ENCODE data around the gene MEPCE. TPM values are rescaled to one million over a fixed set of nuclear protein-coding genes. Genes with fewer than 3 reads are reported as not detected.

Gene MEPCE
- total RNA-seq, 1 donor from 2014 or later = 32.9 TPM

DNA sequence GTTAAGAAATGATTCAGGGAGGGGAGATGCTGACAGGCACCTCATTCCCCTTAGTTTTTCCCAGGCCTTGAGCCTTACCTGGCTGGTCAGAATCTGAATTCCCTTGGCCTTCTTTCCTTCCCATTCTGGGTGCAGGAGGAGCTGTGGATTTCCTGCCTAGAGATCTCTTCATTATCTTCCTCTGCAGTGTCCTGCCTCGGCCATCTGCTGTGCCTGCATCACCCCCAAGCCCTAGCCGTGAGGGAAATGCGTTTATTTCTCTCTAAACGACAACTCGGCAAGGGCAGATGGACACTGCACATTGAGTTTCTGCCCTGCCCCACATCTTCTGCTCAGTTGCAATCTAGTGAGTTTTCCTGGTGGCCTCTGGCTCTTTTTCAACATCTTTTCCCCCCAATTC lies 27.8 kb upstream of the MEPCE start:
- H3K27ac ChIP-seq = no peak overlapping the region
- no peaks in the 10 kb centered on the region for H3K9me3 ChIP-seq
- DNase-seq (ENCODE audit: low spot score in 2 of 2) = peak in 1 of 2 donors; percentile 34
- H3K36me3 ChIP-seq = no peaks in the 10 kb centered on the region
- H3K4me1 ChIP-seq = no peaks in the 10 kb centered on the region
- H3K27me3 ChIP-seq = no peaks in the 10 kb centered on the region
- TF ChIP-seq, protein P1, sequence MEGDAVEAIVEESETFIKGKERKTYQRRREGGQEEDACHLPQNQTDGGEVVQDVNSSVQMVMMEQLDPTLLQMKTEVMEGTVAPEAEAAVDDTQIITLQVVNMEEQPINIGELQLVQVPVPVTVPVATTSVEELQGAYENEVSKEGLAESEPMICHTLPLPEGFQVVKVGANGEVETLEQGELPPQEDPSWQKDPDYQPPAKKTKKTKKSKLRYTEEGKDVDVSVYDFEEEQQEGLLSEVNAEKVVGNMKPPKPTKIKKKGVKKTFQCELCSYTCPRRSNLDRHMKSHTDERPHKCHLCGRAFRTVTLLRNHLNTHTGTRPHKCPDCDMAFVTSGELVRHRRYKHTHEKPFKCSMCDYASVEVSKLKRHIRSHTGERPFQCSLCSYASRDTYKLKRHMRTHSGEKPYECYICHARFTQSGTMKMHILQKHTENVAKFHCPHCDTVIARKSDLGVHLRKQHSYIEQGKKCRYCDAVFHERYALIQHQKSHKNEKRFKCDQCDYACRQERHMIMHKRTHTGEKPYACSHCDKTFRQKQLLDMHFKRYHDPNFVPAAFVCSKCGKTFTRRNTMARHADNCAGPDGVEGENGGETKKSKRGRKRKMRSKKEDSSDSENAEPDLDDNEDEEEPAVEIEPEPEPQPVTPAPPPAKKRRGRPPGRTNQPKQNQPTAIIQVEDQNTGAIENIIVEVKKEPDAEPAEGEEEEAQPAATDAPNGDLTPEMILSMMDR (IDR thresholded peaks at IDR 0.05) = no peak
- H3K4me3 ChIP-seq = no peak overlapping the region
- intact Hi-C loops (cut with DNase I) = no loop called here

- H3K27ac ChIP-seq = no peak overlapping the region
- no peak overlapping the region for H3K4me3 ChIP-seq
- TF ChIP-seq, protein P1 (IDR thresholded peaks at IDR 0.05) = no peak
- H3K4me1 ChIP-seq = no peaks in the 10 kb centered on the region
- intact Hi-C loops (cut with DNase I) = no loop called here
- H3K36me3 ChIP-seq = no peaks in the 10 kb centered on the region
- H3K27me3 ChIP-seq = no peaks in the 10 kb centered on the region
- no peaks in the 10 kb centered on the region for H3K9me3 ChIP-seq
- DNase-seq (ENCODE audit: low spot score in 2 of 2) = peak in 1 of 2 donors; percentile 3
Measured at GRCh38 chr7:100402241-100402640, 27.4 kb upstream of the MEPCE start.

DNA sequence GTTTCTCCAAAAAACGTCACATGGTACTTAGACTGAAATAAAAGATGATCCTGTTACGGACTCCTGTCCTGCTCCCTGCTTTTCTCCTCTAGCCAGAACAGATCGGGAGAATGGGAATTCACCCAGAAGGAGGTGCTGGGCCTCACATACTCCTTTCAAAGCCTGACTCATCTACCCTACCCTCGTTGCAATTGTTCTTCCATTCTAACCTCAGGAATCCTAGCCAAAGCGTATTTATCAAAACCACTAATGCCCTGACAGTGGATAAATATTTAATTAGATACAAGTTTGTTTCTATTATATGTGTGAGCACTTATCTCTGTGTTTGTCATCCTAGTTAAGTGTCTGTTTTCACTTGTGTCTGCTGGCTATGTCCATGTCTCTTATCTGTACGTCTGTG lies 22.9 kb upstream of the MEPCE start:
- no peak for DNase-seq (ENCODE audit: low spot score in 2 of 2)
- TF ChIP-seq, protein P1 (IDR thresholded peaks at IDR 0.05) = no peak
- intact Hi-C loops (cut with DNase I) = no loop called here
- H3K9me3 ChIP-seq = no peaks in the 10 kb centered on the region
- H3K4me3 ChIP-seq = no peak overlapping the region
- no peaks in the 10 kb centered on the region for H3K36me3 ChIP-seq
- H3K27ac ChIP-seq = no peak overlapping the region
- H3K4me1 ChIP-seq = no peaks in the 10 kb centered on the region
- no peaks in the 10 kb centered on the region for H3K27me3 ChIP-seq

- Histone ChIP-seq H3K4me3 (no peak overlapping the region), H3K36me3 (no peaks in the 10 kb centered on the region), H3K4me1 (no peaks in the 10 kb centered on the region), H3K27me3 (no peaks in the 10 kb centered on the region), H3K9me3 (no peaks in the 10 kb centered on the region), H3K27ac (no peak overlapping the region)
- intact Hi-C loops (cut with DNase I) = no loop called here
- DNase-seq (ENCODE audit: low spot score in 2 of 2) = peak in 1 of 2 donors; percentile 63
- TF ChIP-seq, protein P1 (IDR thresholded peaks at IDR 0.05) = peak; percentile 45 to 63 (median 45)
Measured at GRCh38 chr7:100407285-100408180, 22.1 kb upstream of the MEPCE start.

DNA sequence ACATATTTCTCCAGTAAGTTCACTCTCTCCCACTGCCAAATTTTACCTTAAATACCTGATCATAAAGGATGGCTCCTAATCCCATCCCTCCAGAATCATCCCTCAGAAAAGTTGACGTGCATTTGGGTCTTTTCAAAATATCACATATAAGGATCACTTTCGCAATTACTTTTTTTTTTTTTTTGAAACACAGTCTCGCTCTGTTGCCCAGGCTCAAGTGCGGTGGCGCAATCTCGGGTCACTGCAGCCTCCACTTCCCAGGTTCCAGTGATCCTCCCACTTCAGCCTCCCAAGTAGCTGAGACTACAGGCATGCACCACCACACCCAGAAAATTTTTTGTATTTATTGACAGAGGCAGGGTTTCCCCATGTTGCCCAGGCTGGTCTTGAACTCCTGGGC lies 18.5 kb upstream of the MEPCE start:
- no peak overlapping the region for H3K4me3 ChIP-seq
- no peaks in the 10 kb centered on the region for H3K27me3 ChIP-seq
- intact Hi-C loops (cut with DNase I) = no loop called here
- DNase-seq (ENCODE audit: low spot score in 2 of 2) = peak in 1 of 2 donors; percentile 43
- H3K4me1 ChIP-seq = no peaks in the 10 kb centered on the region
- no peak overlapping the region for H3K27ac ChIP-seq
- H3K9me3 ChIP-seq = no peaks in the 10 kb centered on the region
- TF ChIP-seq, protein P1 (IDR thresholded peaks at IDR 0.05) = no peak
- H3K36me3 ChIP-seq = no peaks in the 10 kb centered on the region

Measured in ascending aorta (tissue), 2 donors.